Vagina (tissue), 2 donors: ENCODE data around the gene LYSMD2. TPM values are rescaled to one million over a fixed set of nuclear protein-coding genes. Genes with fewer than 3 reads are reported as not detected.

Source experiments
- DNase-seq, 2 donors: peaks; one replicate each; pipeline ENCODE4 v3.0.0-alpha.2; 2017; ENCODE audit errors: extremely low spot score in 2 of 2
- H3K27ac ChIP-seq: fragments of 200-600 bp; sonication (generic); one replicate; pipeline ENCODE4 v1.5.1; 2019
- H3K27me3 ChIP-seq: fragments of 200-600 bp; sonication (generic); one replicate; pipeline ENCODE4 v1.5.1; 2019
- H3K36me3 ChIP-seq, 2 donors: fragments of 200-600 bp; sonication (generic); one replicate each; pipeline ENCODE4 v1.5.1; 2017 to 2019
- H3K4me1 ChIP-seq: fragments of 200-600 bp; sonication (generic); one replicate; pipeline ENCODE4 v1.5.1; 2019
- H3K4me3 ChIP-seq, 2 donors: fragments of 200-600 bp; sonication (generic); 1 replicate in 1 of 2; 2 replicates in 1 of 2; pipeline ENCODE4 v1.5.1; 2016 to 2019
- H3K9me3 ChIP-seq: fragments of 200-600 bp; sonication (generic); one replicate; pipeline ENCODE4 v1.5.1; 2019
- POLR2A ChIP-seq, 2 donors: fragments of 450-650 bp; IDR thresholded peaks; one replicate each; pipeline ENCODE4 v1.6.1; 2017; ENCODE audit warnings: antibody characterized with exemption in 2 of 2, mild to moderate bottlenecking in 2 of 2, moderate library complexity in 2 of 2
- POLR2AphosphoS5 ChIP-seq, 2 donors: sonication (generic); formaldehyde crosslinking; IDR thresholded peaks; one replicate each; pipeline ENCODE4 v1.9.0; 2017; ENCODE audit warnings: antibody characterized with exemption in 2 of 2, mild to moderate bottlenecking in 2 of 2, low read depth in 1 of 2; ENCODE audit not compliant: insufficient read depth in 1 of 2
- intact Hi-C: fragments of 100-400 bp; cut with DNase I; formaldehyde crosslinking; loops from one replicate; pipeline ENCODE4 v1.15.1; 2023
- total RNA-seq: library from RNA; depleted of rRNA; stranded (reverse); fragments of >200 nt; gene quantifications from one replicate; pipeline ENCODE4 v1.2.3, GENCODE V29; 2016
- TF ChIP-seq, protein P1 (sequence below), 3 experiments: fragments of 450-650 bp in 2 of 3; fragments of 200-600 bp in 1 of 3; sonication (generic) in 1 of 3; IDR thresholded peaks; one replicate each; pipeline ENCODE4 v1.5.1; 2017 to 2019; ENCODE audit warnings: antibody characterized with exemption in 3 of 3, mild to moderate bottlenecking in 2 of 3, moderate library complexity in 2 of 3

Gene LYSMD2
- total RNA-seq, 1 donor from 2014 or later, result 16.9 TPM

DNA sequence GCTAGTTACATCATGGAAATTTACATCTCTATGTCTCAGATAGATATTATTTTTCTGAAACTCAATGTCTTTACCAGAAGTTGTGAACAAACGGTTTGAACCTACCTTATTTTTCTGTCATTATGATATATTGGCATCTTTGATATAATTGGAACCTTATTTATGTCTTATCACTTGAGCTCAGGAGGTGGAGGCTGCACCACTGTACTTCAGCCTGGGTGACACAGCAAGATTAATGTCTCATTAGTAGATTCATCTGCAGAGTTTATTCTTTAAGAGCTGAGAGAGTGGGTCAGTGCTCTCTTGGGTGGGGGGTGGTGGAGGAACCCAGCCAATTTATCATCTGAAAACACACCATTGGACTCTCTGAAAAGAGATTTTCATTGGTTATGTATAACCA lies 34.7 kb downstream of the LYSMD2 start:
- TF ChIP-seq, protein P1, sequence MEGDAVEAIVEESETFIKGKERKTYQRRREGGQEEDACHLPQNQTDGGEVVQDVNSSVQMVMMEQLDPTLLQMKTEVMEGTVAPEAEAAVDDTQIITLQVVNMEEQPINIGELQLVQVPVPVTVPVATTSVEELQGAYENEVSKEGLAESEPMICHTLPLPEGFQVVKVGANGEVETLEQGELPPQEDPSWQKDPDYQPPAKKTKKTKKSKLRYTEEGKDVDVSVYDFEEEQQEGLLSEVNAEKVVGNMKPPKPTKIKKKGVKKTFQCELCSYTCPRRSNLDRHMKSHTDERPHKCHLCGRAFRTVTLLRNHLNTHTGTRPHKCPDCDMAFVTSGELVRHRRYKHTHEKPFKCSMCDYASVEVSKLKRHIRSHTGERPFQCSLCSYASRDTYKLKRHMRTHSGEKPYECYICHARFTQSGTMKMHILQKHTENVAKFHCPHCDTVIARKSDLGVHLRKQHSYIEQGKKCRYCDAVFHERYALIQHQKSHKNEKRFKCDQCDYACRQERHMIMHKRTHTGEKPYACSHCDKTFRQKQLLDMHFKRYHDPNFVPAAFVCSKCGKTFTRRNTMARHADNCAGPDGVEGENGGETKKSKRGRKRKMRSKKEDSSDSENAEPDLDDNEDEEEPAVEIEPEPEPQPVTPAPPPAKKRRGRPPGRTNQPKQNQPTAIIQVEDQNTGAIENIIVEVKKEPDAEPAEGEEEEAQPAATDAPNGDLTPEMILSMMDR (IDR thresholded peaks at IDR 0.05), result no peak
- no peak for TF ChIP-seq POLR2A (IDR thresholded peaks at IDR 0.05)
- TF ChIP-seq POLR2AphosphoS5 (IDR thresholded peaks at IDR 0.05; ENCODE audit: insufficient read depth in 1 of 2, low read depth in 1 of 2), result no peak
- no peaks in the 10 kb centered on the region for H3K36me3 ChIP-seq
- no peaks in the 10 kb centered on the region for H3K4me1 ChIP-seq
- no peak for DNase-seq
- intact Hi-C loops, result no loop called here
- H3K4me3 ChIP-seq, result no peak overlapping the region
- no peaks in the 10 kb centered on the region for H3K9me3 ChIP-seq
- H3K27ac ChIP-seq, result no peak overlapping the region
- no peaks in the 10 kb centered on the region for H3K27me3 ChIP-seq

DNA sequence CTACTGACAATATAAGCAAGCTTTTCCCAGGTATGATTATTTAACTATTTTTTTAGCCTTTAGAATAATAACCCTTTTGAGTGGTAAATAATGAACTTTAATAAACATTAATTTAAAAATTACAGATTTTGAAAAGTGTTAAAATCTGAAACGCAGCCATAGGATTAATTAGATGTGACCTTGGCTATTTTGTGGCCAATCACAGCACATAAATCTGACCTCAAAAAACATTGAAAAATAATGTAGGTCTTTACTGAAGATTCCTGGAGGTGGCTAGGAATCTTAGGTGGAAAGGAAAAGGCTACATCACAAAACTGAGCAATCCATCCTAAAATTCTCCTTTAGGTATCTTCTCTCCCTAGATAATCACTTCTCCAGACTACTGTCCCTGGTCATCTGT lies 38.1 kb downstream of the LYSMD2 start:
- Histone ChIP-seq H3K9me3 (no peaks in the 10 kb centered on the region), H3K27me3 (no peaks in the 10 kb centered on the region), H3K27ac (no peak overlapping the region), H3K36me3 (no peaks in the 10 kb centered on the region), H3K4me3 (no peak overlapping the region), H3K4me1 (no peaks in the 10 kb centered on the region)
- TF ChIP-seq POLR2AphosphoS5 (IDR thresholded peaks at IDR 0.05; ENCODE audit: insufficient read depth in 1 of 2, low read depth in 1 of 2), result no peak
- no peak for TF ChIP-seq POLR2A (IDR thresholded peaks at IDR 0.05)
- TF ChIP-seq, protein P1 (IDR thresholded peaks at IDR 0.05), result no peak
- intact Hi-C loops, result no loop called here
- no peak for DNase-seq

DNA sequence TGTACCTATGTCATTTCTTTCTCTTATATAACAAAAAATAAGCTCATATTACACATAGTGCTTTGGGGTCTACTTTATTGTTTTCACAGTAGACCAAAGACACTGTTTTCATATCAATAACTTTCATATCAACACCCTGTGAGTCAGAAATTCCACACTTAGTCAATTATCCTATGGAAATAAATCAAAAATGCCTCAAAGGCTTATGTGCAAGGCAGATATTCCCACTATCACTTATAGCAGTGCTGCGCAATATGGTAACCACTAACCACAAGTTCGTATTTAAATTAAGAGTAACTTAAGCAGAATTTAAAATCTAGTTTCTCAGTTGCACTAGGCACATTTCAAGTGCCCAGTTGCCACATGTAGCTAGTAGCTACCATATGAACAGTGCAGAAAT lies 40.3 kb downstream of the LYSMD2 start:
- DNase-seq, result no peak
- no peak overlapping the region for H3K4me3 ChIP-seq
- TF ChIP-seq, protein P1 (IDR thresholded peaks at IDR 0.05), result no peak
- TF ChIP-seq POLR2AphosphoS5 (IDR thresholded peaks at IDR 0.05; ENCODE audit: insufficient read depth in 1 of 2, low read depth in 1 of 2), result no peak
- TF ChIP-seq POLR2A (IDR thresholded peaks at IDR 0.05), result no peak
- no peaks in the 10 kb centered on the region for H3K9me3 ChIP-seq
- no peaks in the 10 kb centered on the region for H3K36me3 ChIP-seq
- intact Hi-C loops, result no loop called here
- H3K4me1 ChIP-seq, result no peaks in the 10 kb centered on the region
- H3K27ac ChIP-seq, result no peak overlapping the region
- no peaks in the 10 kb centered on the region for H3K27me3 ChIP-seq

DNA sequence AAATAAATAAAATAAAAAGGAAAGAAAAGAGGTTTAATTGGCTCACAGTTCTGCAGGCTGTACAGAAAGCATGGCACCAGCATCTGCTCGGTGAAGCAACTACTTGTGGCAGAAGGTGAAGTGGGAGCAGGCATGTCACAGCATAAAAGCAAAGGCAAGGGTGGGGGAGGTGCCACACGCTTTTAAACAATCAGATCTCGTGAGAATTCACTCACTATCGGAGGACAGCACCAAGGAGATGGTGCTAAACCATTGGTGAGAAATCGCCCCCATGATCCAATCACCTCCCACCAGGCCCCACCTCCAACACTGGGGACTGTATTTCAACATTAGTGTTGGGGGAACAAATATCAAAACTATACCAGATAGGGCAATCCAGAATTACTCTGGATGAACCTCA lies 40.9 kb downstream of the LYSMD2 start:
- Histone ChIP-seq H3K27ac (no peak overlapping the region), H3K4me1 (no peaks in the 10 kb centered on the region), H3K9me3 (no peaks in the 10 kb centered on the region), H3K27me3 (no peaks in the 10 kb centered on the region), H3K36me3 (no peaks in the 10 kb centered on the region), H3K4me3 (no peak overlapping the region)
- no peak for TF ChIP-seq POLR2AphosphoS5 (IDR thresholded peaks at IDR 0.05; ENCODE audit: insufficient read depth in 1 of 2, low read depth in 1 of 2)
- TF ChIP-seq POLR2A (IDR thresholded peaks at IDR 0.05), result no peak
- TF ChIP-seq, protein P1 (IDR thresholded peaks at IDR 0.05), result no peak
- no peak for DNase-seq
- intact Hi-C loops, result no loop called here

DNA sequence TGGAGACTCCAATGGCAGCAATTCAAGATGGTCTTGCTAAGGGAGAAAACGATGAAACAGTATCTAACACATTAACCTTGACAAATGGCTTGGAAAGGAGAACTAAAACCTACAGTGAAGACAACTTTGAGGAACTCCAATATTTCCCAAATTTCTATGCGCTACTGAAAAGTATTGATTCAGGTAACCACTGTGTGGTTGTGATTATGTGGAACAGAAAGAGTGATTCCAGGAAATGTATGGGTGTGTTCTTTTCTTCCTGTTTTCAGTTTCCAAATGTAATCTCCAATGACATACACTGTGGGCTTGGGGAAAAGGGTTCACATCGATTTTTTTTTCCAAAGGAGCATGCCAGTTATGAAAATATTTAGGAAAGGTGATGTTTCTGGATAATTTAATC lies 45.3 kb downstream of the LYSMD2 start:
- H3K27me3 ChIP-seq, result no peaks in the 10 kb centered on the region
- intact Hi-C loops, result no loop called here
- TF ChIP-seq, protein P1 (IDR thresholded peaks at IDR 0.05), result no peak
- TF ChIP-seq POLR2AphosphoS5 (IDR thresholded peaks at IDR 0.05; ENCODE audit: insufficient read depth in 1 of 2, low read depth in 1 of 2), result no peak
- H3K4me1 ChIP-seq, result no peaks in the 10 kb centered on the region
- no peaks in the 10 kb centered on the region for H3K9me3 ChIP-seq
- no peak for DNase-seq
- H3K27ac ChIP-seq, result no peak overlapping the region
- no peaks in the 10 kb centered on the region for H3K36me3 ChIP-seq
- H3K4me3 ChIP-seq, result no peak overlapping the region
